ENCODE measurements around the gene SPIRE1.
A peak's percentile ranks its signal among the peaks of the same experiment; 100 is the strongest.

Gene SPIRE1

GRCh38 chr18:12441475-12442034 is 216.4 kb downstream of the SPIRE1 start:
- ATAC-seq (no peak), DNase-seq (no peak)
- Mint-ChIP-seq H3K4me3 (no peak overlapping the region), H3K27ac (no peak overlapping the region), H3K4me1 (no peaks in the 10 kb centered on the region), H3K27me3 (no peaks in the 10 kb centered on the region), H3K9me3 (no peaks in the 10 kb centered on the region)

- no peak for DNase-seq
- no peaks in the 10 kb centered on the region for H3K4me1 Mint-ChIP-seq
- no peaks in the 10 kb centered on the region for H3K27me3 Mint-ChIP-seq
- H3K27ac Mint-ChIP-seq = no peak overlapping the region
- no peak for ATAC-seq
- H3K9me3 Mint-ChIP-seq = no peaks in the 10 kb centered on the region
- no peak overlapping the region for H3K4me3 Mint-ChIP-seq
Observed at GRCh38 chr18:12438257-12438656, 219.7 kb downstream of the SPIRE1 start.

- no peak overlapping the region for H3K4me3 Mint-ChIP-seq
- ATAC-seq = no peak
- DNase-seq = no peak
- no peaks in the 10 kb centered on the region for H3K4me1 Mint-ChIP-seq
- no peaks in the 10 kb centered on the region for H3K9me3 Mint-ChIP-seq
- H3K27ac Mint-ChIP-seq = no peak overlapping the region
- no peaks in the 10 kb centered on the region for H3K27me3 Mint-ChIP-seq
Observed at GRCh38 chr18:12435867-12436266, 222.0 kb downstream of the SPIRE1 start.

GRCh38 chr18:12434541-12434929 is 223.4 kb downstream of the SPIRE1 start:
- Mint-ChIP-seq H3K27ac (no peak overlapping the region), H3K4me3 (no peak overlapping the region), H3K4me1 (no peaks in the 10 kb centered on the region), H3K9me3 (no peaks in the 10 kb centered on the region), H3K27me3 (no peaks in the 10 kb centered on the region)
- no peak for ATAC-seq
- no peak for DNase-seq

- Mint-ChIP-seq H3K4me3 (no peak overlapping the region), H3K4me1 (no peaks in the 10 kb centered on the region), H3K27me3 (no peaks in the 10 kb centered on the region), H3K9me3 (no peaks in the 10 kb centered on the region), H3K27ac (peak overlapping the region in 1 of 2 donors; percentile 86)
- DNase-seq = no peak
- peak; percentile 44 for ATAC-seq
Observed at GRCh38 chr18:12433829-12434540, 223.9 kb downstream of the SPIRE1 start.

- Mint-ChIP-seq H3K27ac (no peak overlapping the region), H3K4me1 (no peaks in the 10 kb centered on the region), H3K9me3 (no peaks in the 10 kb centered on the region), H3K27me3 (no peaks in the 10 kb centered on the region), H3K4me3 (no peak overlapping the region)
- no peak for ATAC-seq
- DNase-seq = no peak
Observed at GRCh38 chr18:12432881-12433280, 225.0 kb downstream of the SPIRE1 start.

GRCh38 chr18:12432196-12432595 is 225.7 kb downstream of the SPIRE1 start:
- Mint-ChIP-seq H3K27me3 (no peaks in the 10 kb centered on the region), H3K9me3 (no peaks in the 10 kb centered on the region), H3K27ac (no peak overlapping the region), H3K4me3 (no peak overlapping the region), H3K4me1 (peaks cover under 1% of the 10 kb centered on the region)
- ATAC-seq (no peak), DNase-seq (no peak)

- Mint-ChIP-seq H3K27ac (no peak overlapping the region), H3K27me3 (no peaks in the 10 kb centered on the region), H3K9me3 (no peaks in the 10 kb centered on the region), H3K4me3 (no peak overlapping the region), H3K4me1 (peaks cover 7% of the 10 kb centered on the region)
- no peak for DNase-seq
- no peak for ATAC-seq
Observed at GRCh38 chr18:12431561-12431960, 226.3 kb downstream of the SPIRE1 start.

GRCh38 chr18:12430137-12430990 is 227.5 kb downstream of the SPIRE1 start:
- peaks cover 8% of the 10 kb centered on the region for H3K4me1 Mint-ChIP-seq
- DNase-seq (no peak), ATAC-seq (no peak)
- no peaks in the 10 kb centered on the region for H3K9me3 Mint-ChIP-seq
- H3K27ac Mint-ChIP-seq = no peak overlapping the region
- H3K27me3 Mint-ChIP-seq = no peaks in the 10 kb centered on the region
- no peak overlapping the region for H3K4me3 Mint-ChIP-seq

- DNase-seq = no peak
- no peaks in the 10 kb centered on the region for H3K27me3 Mint-ChIP-seq
- H3K27ac Mint-ChIP-seq = no peak overlapping the region
- no peak overlapping the region for H3K4me3 Mint-ChIP-seq
- ATAC-seq = no peak
- H3K4me1 Mint-ChIP-seq = peaks cover 8% of the 10 kb centered on the region
- no peaks in the 10 kb centered on the region for H3K9me3 Mint-ChIP-seq
Observed at GRCh38 chr18:12429556-12429955, 228.4 kb downstream of the SPIRE1 start.

GRCh38 chr18:12428923-12429322 is 229.0 kb downstream of the SPIRE1 start:
- no peak for DNase-seq
- Mint-ChIP-seq H3K4me1 (peaks cover 8% of the 10 kb centered on the region), H3K4me3 (no peak overlapping the region), H3K27me3 (no peaks in the 10 kb centered on the region), H3K27ac (no peak overlapping the region), H3K9me3 (no peaks in the 10 kb centered on the region)
- ATAC-seq = no peak

GRCh38 chr18:12426924-12427323 is 231.0 kb downstream of the SPIRE1 start:
- DNase-seq (no peak), ATAC-seq (no peak)
- Mint-ChIP-seq H3K4me1 (peaks cover 8% of the 10 kb centered on the region), H3K27ac (no peak overlapping the region), H3K4me3 (no peak overlapping the region), H3K9me3 (no peaks in the 10 kb centered on the region), H3K27me3 (no peaks in the 10 kb centered on the region)

GRCh38 chr18:12424252-12424651 is 233.7 kb downstream of the SPIRE1 start:
- no peaks in the 10 kb centered on the region for H3K27me3 Mint-ChIP-seq
- H3K4me1 Mint-ChIP-seq = peaks cover 22% of the 10 kb centered on the region
- no peak for ATAC-seq
- DNase-seq = no peak
- no peak overlapping the region for H3K27ac Mint-ChIP-seq
- H3K9me3 Mint-ChIP-seq = no peaks in the 10 kb centered on the region
- no peak overlapping the region for H3K4me3 Mint-ChIP-seq

- H3K9me3 Mint-ChIP-seq = no peaks in the 10 kb centered on the region
- peaks cover 23% of the 10 kb centered on the region for H3K4me1 Mint-ChIP-seq
- H3K4me3 Mint-ChIP-seq = no peak overlapping the region
- ATAC-seq (no peak), DNase-seq (no peak)
- H3K27ac Mint-ChIP-seq = no peak overlapping the region
- no peaks in the 10 kb centered on the region for H3K27me3 Mint-ChIP-seq
Observed at GRCh38 chr18:12423820-12424219, 234.1 kb downstream of the SPIRE1 start.

GRCh38 chr18:12423393-12423792 is 234.5 kb downstream of the SPIRE1 start:
- ATAC-seq = no peak
- no peaks in the 10 kb centered on the region for H3K27me3 Mint-ChIP-seq

GRCh38 chr18:12422936-12423335 is 235.0 kb downstream of the SPIRE1 start:
- Mint-ChIP-seq H3K27me3 (no peaks in the 10 kb centered on the region), H3K4me3 (no peak overlapping the region), H3K27ac (no peak overlapping the region), H3K9me3 (no peaks in the 10 kb centered on the region), H3K4me1 (peaks cover 29% of the 10 kb centered on the region)
- no peak for DNase-seq
- no peak for ATAC-seq

More at GRCh38 chr18:12423393-12423792, 234.5 kb downstream of the SPIRE1 start:
- Mint-ChIP-seq H3K4me1 (peaks cover 27% of the 10 kb centered on the region), H3K9me3 (no peaks in the 10 kb centered on the region), H3K4me3 (no peak overlapping the region), H3K27ac (no peak overlapping the region)
- DNase-seq = no peak
